Activated effector memory CD4-positive, alpha-beta T cell treated with Interleukin-2 at 50 U/mL for 16 hours (primary cell): ENCODE measurements around the gene LCE1C.

Experiments used
- DNase-seq: peaks from one replicate; pipeline ENCODE4 v3.0.0-alpha.2; 2020

The LCE1C gene

DNA sequence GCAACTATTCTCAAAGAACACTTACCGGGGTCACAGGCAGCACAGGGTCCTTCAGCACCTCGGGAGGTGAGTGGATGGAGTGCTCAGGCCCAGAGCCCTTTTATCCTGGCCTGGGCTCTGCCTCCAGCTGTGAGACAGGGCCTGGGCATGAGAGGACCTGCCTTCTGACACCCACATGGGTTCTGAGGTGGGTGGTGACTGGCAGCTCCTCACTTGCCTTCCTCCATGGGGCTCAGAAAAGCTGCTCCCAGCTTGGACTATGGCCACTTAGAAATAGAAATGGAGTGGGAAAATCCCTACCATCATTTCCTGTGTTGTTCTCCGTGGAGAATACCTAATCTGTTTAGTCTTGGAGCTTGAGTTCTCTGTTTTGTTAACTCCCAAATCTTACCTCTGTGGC is at the start of gene LCE1C:
Gene LCE1C, minus strand, starts transcription at position 76 of the 400 bp plus-strand sequence. CDS start 1,173 bp downstream, outside the sequence.
- no peak for DNase-seq

GRCh38 chr1:152855661-152856060 is 49.2 kb upstream of the LCE1C start:
- no peak for DNase-seq

GRCh38 chr1:152842556-152842955 is 36.1 kb upstream of the LCE1C start, which contains the start of gene LCE6A:
LCE6A (plus strand) TSS chr1:152842856; CDS start chr1:152843521, 665 bp downstream.
- no peak for DNase-seq

- DNase-seq = no peak
These were observed 30.4 kb upstream of the LCE1C start for GRCh38 chr1:152836870-152837269.

DNA sequence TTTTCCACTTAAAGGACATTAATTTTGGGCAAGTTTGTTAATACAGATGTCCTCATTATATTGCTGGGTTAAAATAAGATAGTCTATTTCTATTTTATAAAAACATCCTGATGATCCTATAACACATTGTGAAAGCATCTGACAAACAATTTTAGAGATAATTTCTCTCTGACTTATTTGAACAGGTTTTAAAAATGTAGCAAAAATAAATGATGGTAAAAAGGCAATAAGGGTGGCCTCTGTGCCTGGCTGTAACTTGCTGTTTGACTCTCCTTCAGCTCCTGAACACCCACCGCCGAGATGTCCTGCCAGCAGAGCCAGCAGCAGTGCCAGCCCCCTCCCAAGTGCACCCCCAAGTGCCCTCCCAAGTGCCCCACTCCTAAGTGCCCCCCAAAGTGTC is 20.7 kb upstream of the LCE1C start, which contains the start of gene LCE1A:
Gene LCE1A, plus strand, starts transcription at position 301 of the 400 bp plus-strand sequence. Its CDS starts 0 bp downstream, at position 301.
- DNase-seq = no peak

- no peak for DNase-seq
These were observed 18.5 kb upstream of the LCE1C start for GRCh38 chr1:152824964-152825363.

- DNase-seq = no peak
These were observed 16.8 kb upstream of the LCE1C start for GRCh38 chr1:152823294-152823693.

DNA sequence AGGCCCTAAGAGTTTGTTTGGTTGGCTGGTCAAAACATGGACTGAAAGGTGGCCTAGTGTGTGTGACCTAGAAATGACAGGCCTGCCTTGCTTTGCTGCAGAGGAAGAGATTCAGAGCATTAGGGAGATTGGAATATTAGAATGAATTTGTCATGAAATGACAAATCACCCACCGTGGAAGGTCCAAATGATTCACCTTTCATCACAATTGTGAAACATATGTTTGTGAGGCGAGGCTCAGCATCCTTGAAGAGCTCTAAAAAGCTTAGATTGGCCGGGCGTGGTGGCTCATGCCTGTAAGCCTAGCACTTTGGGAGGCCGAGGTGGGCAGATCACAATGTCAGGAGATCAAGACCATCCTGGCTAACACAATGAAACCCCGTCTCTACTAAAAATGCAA is 10.9 kb upstream of the LCE1C start:
- DNase-seq = no peak

- DNase-seq = no peak
These were observed 5.2 kb upstream of the LCE1C start, which contains the start of gene LCE1B for GRCh38 chr1:152811671-152812070. LCE1B (plus strand) TSS chr1:152811971; CDS start chr1:152812447, 476 bp downstream.

DNA sequence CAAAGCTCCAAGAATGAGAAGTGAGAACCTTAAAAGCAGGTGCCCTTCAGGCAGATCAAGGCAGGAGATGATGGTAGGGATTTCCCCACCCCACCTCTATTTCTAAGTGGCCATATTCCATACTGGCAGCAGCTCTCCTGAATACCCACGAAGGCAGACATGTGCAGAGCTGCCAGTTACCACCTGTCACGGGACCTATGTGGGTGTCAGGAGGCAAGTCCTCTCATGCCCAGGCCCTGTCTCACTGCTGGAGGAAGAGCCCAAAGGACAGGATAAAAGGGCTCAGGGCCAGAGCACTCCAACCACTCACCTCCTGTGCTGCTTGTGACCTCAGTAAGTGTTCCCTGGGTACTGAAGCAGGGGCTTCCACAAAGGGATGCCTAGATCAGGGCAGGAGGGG is 4.6 kb upstream of the LCE1C start:
- DNase-seq = no peak

DNA sequence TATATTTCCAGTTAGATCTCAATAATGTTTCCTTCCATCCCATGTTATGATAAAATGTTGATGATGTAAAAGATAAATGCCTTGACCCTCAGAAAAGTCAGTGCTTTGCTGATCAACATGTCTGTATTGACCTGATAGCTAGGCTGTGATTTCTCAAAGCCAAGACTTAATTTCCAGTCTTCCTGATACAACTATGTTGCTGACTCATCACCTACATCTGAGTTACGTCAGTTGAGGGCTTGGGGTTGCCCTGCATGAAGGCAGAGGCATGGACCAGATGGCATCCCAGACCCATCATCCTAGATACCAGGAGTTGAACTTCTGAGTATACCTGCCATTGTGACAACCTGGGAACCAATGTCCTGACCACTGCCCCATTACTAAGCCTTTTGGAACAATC is 5.1 kb downstream of the LCE1C start:
- no peak for DNase-seq

DNA sequence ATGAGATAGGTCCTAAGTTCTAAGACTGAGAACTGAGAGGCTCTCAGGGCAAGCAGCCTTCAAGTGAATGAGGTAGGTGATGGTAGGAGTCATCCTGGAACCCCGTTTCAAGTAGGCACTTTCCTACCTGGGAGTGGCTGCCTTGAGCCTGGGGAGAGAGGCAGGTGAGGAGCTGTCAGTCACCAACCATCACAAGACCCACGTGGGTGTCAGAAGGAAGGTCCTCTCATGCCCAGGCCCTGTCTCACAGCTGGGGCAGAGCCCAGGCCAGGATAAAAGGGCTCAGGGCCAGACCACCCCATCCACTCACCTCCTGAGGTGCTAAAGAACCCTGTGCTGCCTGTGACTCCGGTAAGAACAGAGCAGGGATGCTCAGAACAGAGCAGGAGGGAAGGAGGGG is 10.0 kb downstream of the LCE1C start, which contains the start of gene LCE1D:
Gene LCE1D, plus strand, starts transcription at position 301 of the 400 bp plus-strand sequence. CDS start 1,074 bp downstream, outside the sequence.
- no peak for DNase-seq

- DNase-seq = no peak
These were observed 10.8 kb downstream of the LCE1C start for GRCh38 chr1:152795686-152796085.

DNA sequence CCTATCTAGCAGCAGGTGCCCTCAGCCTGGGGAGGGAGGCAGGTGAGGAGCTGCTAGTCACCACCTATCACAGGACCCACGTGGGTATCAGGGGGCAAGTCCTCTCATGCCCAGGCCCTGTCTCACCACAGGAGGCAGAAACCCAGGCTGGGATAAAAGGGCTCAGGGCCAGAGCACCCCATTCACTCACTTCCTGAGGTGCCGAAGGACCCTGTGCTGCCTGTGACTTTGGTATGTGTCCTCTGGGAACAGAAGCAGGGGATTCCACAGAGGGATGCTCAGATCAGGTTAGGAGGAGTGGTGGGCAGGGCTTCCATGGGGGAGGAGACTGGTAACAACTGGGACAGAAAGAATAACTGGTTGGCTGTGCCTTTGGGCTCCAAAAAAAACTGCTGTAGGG is 20.4 kb downstream of the LCE1C start, which contains the start of gene LCE1E:
Gene LCE1E, plus strand, starts transcription at position 181 of the 400 bp plus-strand sequence. CDS start 1,043 bp downstream, outside the sequence.
- DNase-seq = no peak

DNA sequence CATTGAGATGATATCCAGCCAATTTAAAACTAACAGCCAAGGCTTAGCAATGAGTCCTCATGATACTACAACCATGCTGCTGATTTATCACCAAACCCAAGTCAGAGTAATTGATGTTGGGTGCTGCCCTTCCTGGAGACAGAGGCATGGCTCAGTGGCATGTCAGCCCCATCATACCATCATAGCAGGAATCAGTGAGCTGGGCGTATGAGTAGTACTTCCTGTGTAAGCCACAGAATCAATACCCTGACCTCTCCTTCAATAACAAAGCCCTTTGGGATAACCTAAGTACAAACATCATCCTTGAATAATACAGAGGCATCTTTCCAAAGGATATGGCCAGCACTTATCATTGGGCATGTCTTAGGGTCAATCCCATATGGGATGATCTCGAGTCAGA is 23.4 kb downstream of the LCE1C start:
- no peak for DNase-seq

GRCh38 chr1:152777510-152778137 is 28.8 kb downstream of the LCE1C start:
- DNase-seq = no peak

- DNase-seq = no peak
These were observed 30.1 kb downstream of the LCE1C start for GRCh38 chr1:152776361-152776760.

- no peak for DNase-seq
These were observed 31.6 kb downstream of the LCE1C start, which contains the start of gene LCE1F for GRCh38 chr1:152774875-152775274. LCE1F (plus strand) TSS chr1:152775140; CDS start chr1:152776372, 1,232 bp downstream.

GRCh38 chr1:152770411-152770810 is 36.0 kb downstream of the LCE1C start:
- no peak for DNase-seq

- DNase-seq = no peak
These were observed 37.5 kb downstream of the LCE1C start for GRCh38 chr1:152768847-152769533.

DNA sequence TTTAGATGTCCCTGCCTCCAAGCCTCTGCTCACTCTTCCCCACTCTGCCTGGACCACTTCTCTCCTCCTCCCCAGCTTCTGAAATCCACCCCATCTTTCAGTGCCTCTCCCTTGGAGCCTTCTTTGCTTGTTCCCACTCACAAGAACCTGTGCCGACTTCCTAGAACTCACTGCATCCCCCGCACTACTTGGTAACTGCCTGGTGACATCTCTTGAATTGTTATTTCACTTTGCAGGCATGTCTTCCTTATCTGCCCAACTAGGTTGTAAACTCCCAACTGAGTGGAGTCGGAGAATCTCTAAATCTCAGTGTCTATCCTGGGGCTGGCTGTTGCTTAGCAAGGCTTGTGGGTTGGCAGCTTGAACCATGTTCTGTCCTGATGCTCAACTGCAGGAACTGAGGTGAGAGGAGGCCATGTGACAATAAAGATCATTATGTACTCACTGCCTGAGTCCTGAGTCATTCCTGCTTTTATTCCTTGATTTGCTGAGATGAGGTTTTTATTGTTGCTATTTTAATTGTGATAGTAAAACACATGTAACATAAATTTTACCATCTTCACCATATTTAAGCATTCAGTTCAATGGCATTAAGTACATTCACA is 44.7 kb downstream of the LCE1C start:
- no peak for DNase-seq

DNA sequence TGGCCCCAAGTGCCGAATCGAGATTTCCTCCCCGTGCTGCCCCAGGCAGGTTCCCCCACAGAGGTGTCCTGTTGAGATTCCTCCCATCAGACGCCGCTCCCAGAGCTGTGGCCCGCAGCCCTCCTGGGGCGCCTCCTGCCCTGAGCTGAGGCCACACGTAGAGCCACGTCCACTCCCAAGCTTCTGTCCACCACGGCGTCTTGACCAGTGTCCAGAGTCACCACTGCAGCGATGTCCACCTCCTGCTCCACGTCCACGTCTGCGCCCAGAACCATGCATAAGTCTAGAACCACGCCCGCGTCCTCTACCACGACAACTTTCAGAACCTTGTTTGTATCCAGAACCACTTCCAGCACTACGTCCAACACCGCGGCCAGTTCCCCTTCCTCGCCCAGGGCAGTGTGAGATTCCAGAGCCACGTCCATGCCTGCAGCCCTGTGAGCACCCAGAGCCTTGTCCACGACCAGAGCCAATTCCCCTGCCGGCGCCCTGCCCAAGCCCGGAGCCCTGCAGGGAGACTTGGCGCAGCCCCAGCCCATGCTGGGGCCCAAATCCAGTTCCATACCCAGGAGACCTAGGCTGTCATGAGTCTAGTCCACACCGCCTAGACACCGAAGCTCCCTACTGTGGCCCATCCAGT is 45.8 kb downstream of the LCE1C start:
- DNase-seq = no peak
